K562 (cell line): ENCODE results near the gene PIK3R1. TPM values are rescaled to one million over a fixed set of nuclear protein-coding genes. Genes with fewer than 3 reads are reported as not detected.
A peak's percentile ranks its signal among the peaks of the same experiment; 100 is the strongest.

Experiments used
- BCOR ChIP-seq: fragments of 450-650 bp; IDR thresholded peaks from 2 replicates; pipeline ENCODE4 v1.6.1; 2016
- BRD9 ChIP-seq: fragments of 450-650 bp; IDR thresholded peaks from 2 replicates; pipeline ENCODE4 v1.6.1; 2018; ENCODE audit warnings: low read depth; ENCODE audit not compliant: partially characterized antibody
- EP400 ChIP-seq: fragments of 450-650 bp; IDR thresholded peaks from 2 replicates; pipeline ENCODE4 v1.6.1; 2017; ENCODE audit warnings: antibody characterized with exemption, mild to moderate bottlenecking, moderate library complexity
- ETV6 ChIP-seq, 3 experiments: fragments of 150-350 bp in 1 of 3; sonication (generic) in 1 of 3; formaldehyde crosslinking in 1 of 3; IDR thresholded peaks; 2 replicates each; pipeline versions ENCODE4 v1.6.1 to v1.8.0; 2014 to 2022; ENCODE audit warnings: borderline replicate concordance in 2 of 3, low read depth in 2 of 3, antibody characterized with exemption in 1 of 3, low read length in 1 of 3, mild to moderate bottlenecking in 1 of 3, missing genetic modification reagents in 1 of 3
- HDAC1 ChIP-seq, 2 experiments: fragments of 450-650 bp; IDR thresholded peaks; 2 replicates each; pipeline ENCODE4 v1.6.1; 2016 to 2017; ENCODE audit warnings: inconsistent platforms in 1 of 2, mild to moderate bottlenecking in 1 of 2, moderate library complexity in 1 of 2
- HNRNPH1 ChIP-seq: fragments of 200-400 bp; formaldehyde crosslinking; optimal IDR thresholded peaks from 2 replicates; pipeline ENCODE3; 2017; ENCODE audit warnings: low read depth, mild to moderate bottlenecking, low read length, moderate library complexity
- KDM1A ChIP-seq, 2 experiments: fragments of 450-650 bp; IDR thresholded peaks; 2 replicates each; pipeline ENCODE4 v1.6.1; 2016; ENCODE audit warnings: mild to moderate bottlenecking in 2 of 2
- KHSRP ChIP-seq: fragments of 450-650 bp; IDR thresholded peaks from 2 replicates; pipeline ENCODE4 v1.6.1; 2017
- KLF16 ChIP-seq: IDR thresholded peaks from 2 replicates; pipeline ENCODE4 v1.6.1; 2016; ENCODE audit warnings: antibody characterized with exemption
- MEIS2 ChIP-seq: fragments of 450-650 bp; IDR thresholded peaks from 2 replicates; pipeline ENCODE4 v1.6.1; 2014; ENCODE audit warnings: mild to moderate bottlenecking; ENCODE audit not compliant: partially characterized antibody
- PHF20 ChIP-seq: fragments of 450-650 bp; IDR thresholded peaks from 2 replicates; pipeline ENCODE4 v1.6.1; 2018; ENCODE audit not compliant: partially characterized antibody
- POLR2AphosphoS5 ChIP-seq: IDR thresholded peaks from 2 replicates; pipeline ENCODE4 v1.6.1; 2011; ENCODE audit warnings: mild to moderate bottlenecking, low read depth, low read length, moderate library complexity; ENCODE audit not compliant: control insufficient read depth, insufficient read depth
- PRDM10 ChIP-seq: fragments of 450-650 bp; IDR thresholded peaks from 2 replicates; pipeline ENCODE4 v1.6.1; 2018; ENCODE audit not compliant: partially characterized antibody
- RBM14 ChIP-seq: fragments of 200-400 bp; formaldehyde crosslinking; IDR thresholded peaks from 2 replicates; pipeline ENCODE4 v1.6.1; 2018; ENCODE audit warnings: low read depth, mild to moderate bottlenecking, low read length, moderate library complexity, borderline replicate concordance; ENCODE audit not compliant: insufficient read depth
- ZNF561 ChIP-seq: fragments of 450-650 bp; formaldehyde crosslinking; conservative IDR thresholded peaks from 2 replicates; pipeline ENCODE4 v1.4.0; 2020; ENCODE audit warnings: mild to moderate bottlenecking, moderate library complexity
- ZNF57 ChIP-seq: fragments of 450-650 bp; formaldehyde crosslinking; IDR thresholded peaks from 2 replicates; pipeline ENCODE4 v1.4.0; 2020; ENCODE audit warnings: mild to moderate bottlenecking, moderate library complexity
- ZNF830 ChIP-seq: fragments of 250-450 bp; sonication (Bioruptor Pico); IDR thresholded peaks from 2 replicates; pipeline ENCODE4 v1.5.0; 2021; ENCODE audit warnings: mild to moderate bottlenecking
- polyA plus RNA-seq, 8 experiments: library from polyadenylated mRNA; depleted of rRNA in 4 of 8; stranded (reverse) in 5 of 8; unstranded in 3 of 8; fragments of >200 nt; fragmentation: Nextera tagmentation in 2 of 8; fragmentation: Illumina TruSeq in 1 of 8; extraction: Ambion mirVana in 2 of 8; extraction: Trizol in 1 of 8; gene quantifications; 2 replicates each; pipeline versions ENCODE4 v1.2.1 to v1.2.3, GENCODE V29; 2011 to 2014; ENCODE audit warnings: inconsistent platforms in 1 of 8, missing spikeins in 1 of 8
- total RNA-seq, 7 experiments: library from RNA; depleted of rRNA in 6 of 7; stranded (reverse); fragments of >200 nt in 6 of 7; fragmentation: Illumina TruSeq in 2 of 7; extraction: Trizol in 2 of 7; gene quantifications; 2 replicates each; pipeline versions ENCODE4 v1.2.1 to v1.2.3, GENCODE V29; 2011 to 2021; ENCODE audit warnings: low replicate concordance in 1 of 7
- TF ChIP-seq, protein P1 (sequence below): IDR thresholded peaks from 2 replicates; pipeline ENCODE4 v1.6.1; 2016; ENCODE audit warnings: missing genetic modification characterization, missing compliant biosample characterization

PIK3R1 gene
- total and polyA plus RNA-seq, 9 of the 15 experiments (the other 6 are each of a cell fraction or from before 2014, with no cell fraction given): 1.1 to 9.7 (median 4.8) TPM

DNA sequence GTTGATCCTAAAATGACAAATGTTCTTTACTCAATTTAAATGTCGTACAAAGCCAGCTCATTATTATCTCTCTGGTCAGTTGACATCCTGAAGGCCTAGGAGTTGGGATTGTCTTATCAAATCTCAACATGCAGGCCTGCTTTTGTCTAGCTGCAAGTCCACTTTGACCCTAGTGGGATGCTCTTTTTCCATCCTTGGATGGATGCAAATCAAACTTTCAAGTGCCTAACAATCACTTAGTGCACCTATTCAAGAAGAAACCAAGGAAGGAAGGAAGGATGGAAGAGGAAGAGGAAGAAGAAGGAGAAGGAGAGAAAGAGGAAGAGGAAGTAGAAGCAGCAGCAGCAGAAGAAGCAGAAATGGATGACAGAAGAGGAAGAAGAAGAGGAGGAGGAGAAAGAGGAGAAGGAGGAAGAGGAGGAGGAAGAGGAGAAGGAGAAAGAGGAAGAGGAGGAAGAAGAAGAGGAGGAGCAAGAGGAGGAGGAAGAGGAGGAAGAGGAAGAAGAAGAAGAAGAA, 109.6 kb downstream of the PIK3R1 start (continued):
- TF ChIP-seq POLR2AphosphoS5 (peak; percentile 84), EP400 (no peak), MEIS2 (peak; percentile 77), PRDM10 (no peak), HNRNPH1 (no peak), HDAC1 (IDR thresholded peaks at IDR 0.05) (peak; percentile 27 to 94; a peak in 2 of 4 replicates), ZNF561 (CRISPR knock-in tag) (no peak), ZNF57 (CRISPR knock-in tag) (no peak), ZNF830 (CRISPR knock-in tag) (no peak), BCOR (no peak), PHF20 (peak; percentile 22), KLF16 (peak; percentile 70; the same call in 1 of the 2 replicates), RBM14 (no peak), BRD9 (peak; percentile 61), KHSRP (no peak), ETV6 (IDR thresholded peaks at IDR 0.05; ENCODE audit: borderline replicate concordance in 1 of 2, low read depth in 2 of 2, low read length in 1 of 2) (peak; percentile 51 to 83; a peak in 3 of 4 replicates), ETV6 (CRISPR knock-in tag; IDR thresholded peaks at IDR 0.05; ENCODE audit: borderline replicate concordance) (no peak), KDM1A (IDR thresholded peaks at IDR 0.05) (peak; percentile 96 to 97)
- TF ChIP-seq, protein P1, sequence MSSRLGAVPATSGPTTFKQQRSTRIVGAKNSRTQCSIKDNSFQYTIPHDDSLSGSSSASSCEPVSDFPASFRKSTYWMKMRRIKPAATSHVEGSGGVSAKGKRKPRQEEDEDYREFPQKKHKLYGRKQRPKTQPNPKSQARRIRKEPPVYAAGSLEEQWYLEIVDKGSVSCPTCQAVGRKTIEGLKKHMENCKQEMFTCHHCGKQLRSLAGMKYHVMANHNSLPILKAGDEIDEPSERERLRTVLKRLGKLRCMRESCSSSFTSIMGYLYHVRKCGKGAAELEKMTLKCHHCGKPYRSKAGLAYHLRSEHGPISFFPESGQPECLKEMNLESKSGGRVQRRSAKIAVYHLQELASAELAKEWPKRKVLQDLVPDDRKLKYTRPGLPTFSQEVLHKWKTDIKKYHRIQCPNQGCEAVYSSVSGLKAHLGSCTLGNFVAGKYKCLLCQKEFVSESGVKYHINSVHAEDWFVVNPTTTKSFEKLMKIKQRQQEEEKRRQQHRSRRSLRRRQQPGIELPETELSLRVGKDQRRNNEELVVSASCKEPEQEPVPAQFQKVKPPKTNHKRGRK (tag): peak; percentile 99
